Brain microvascular endothelial cell (primary cell): ENCODE results near the gene MCHR2.

Experiments used
- DNase-seq: peaks from one replicate; pipeline ENCODE4 v3.0.0-alpha.2; 2020
- H3K27ac ChIP-seq: fragments of 250-450 bp; sonication (Bioruptor Pico); 2 replicates; pipeline ENCODE4 v1.5.1; 2020; ENCODE audit warnings: mild to moderate bottlenecking, moderate library complexity
- H3K27me3 ChIP-seq: fragments of 250-450 bp; sonication (Bioruptor Pico); replicated peaks from 2 replicates; pipeline ENCODE4 v1.5.1; 2020; ENCODE audit warnings: mild to moderate bottlenecking
- H3K36me3 ChIP-seq: fragments of 250-450 bp; sonication (Bioruptor Pico); replicated peaks from 2 replicates; pipeline ENCODE4 v1.5.1; 2020; ENCODE audit warnings: mild to moderate bottlenecking
- H3K4me3 ChIP-seq: 2 replicates; pipeline ENCODE4 v1.5.1; 2011; ENCODE audit warnings: low read depth, mild to moderate bottlenecking, control low read depth, low read length, moderate library complexity
- CTCF ChIP-seq: IDR thresholded peaks from 2 replicates; pipeline ENCODE4 v1.5.1; 2011; ENCODE audit warnings: low read depth, mild to moderate bottlenecking, moderate library complexity, low read length, control low read depth, inconsistent platforms; ENCODE audit errors: missing control alignments
- in situ Hi-C: cut with HindIII; loops from 2 replicates; pipeline ENCODE4 v1.10.0; 2017; ENCODE audit warnings: low sequenced_read_pairs, low pct_ligation_motif_present

MCHR2 gene

GRCh38 chr6:99901596-99902384, 92.2 kb downstream of the MCHR2 start:
- in situ Hi-C loops, result no loop called here
- no peak for TF ChIP-seq CTCF
- Histone ChIP-seq H3K36me3 (no peaks in the 10 kb centered on the region), H3K27me3 (no peaks in the 10 kb centered on the region), H3K4me3 (no peak overlapping the region), H3K27ac (no peak overlapping the region)
- no peak for DNase-seq

GRCh38 chr6:99894815-99895214, 99.2 kb downstream of the MCHR2 start:
- TF ChIP-seq CTCF, result no peak
- H3K4me3 ChIP-seq, result no peak overlapping the region
- in situ Hi-C loops, result no loop called here
- H3K27ac ChIP-seq, result no peak overlapping the region
- DNase-seq, result no peak
- no peaks in the 10 kb centered on the region for H3K27me3 ChIP-seq
- H3K36me3 ChIP-seq, result no peaks in the 10 kb centered on the region

GRCh38 chr6:99887066-99887465, 107.0 kb downstream of the MCHR2 start:
- H3K27ac ChIP-seq, result no peak overlapping the region
- no peaks in the 10 kb centered on the region for H3K27me3 ChIP-seq
- TF ChIP-seq CTCF, result no peak
- no peak overlapping the region for H3K4me3 ChIP-seq
- H3K36me3 ChIP-seq, result no peaks in the 10 kb centered on the region
- in situ Hi-C loops, result no loop called here
- DNase-seq, result no peak

- DNase-seq, result no peak
- Histone ChIP-seq H3K36me3 (no peaks in the 10 kb centered on the region), H3K27ac (no peak overlapping the region), H3K4me3 (no peak overlapping the region), H3K27me3 (no peaks in the 10 kb centered on the region)
- in situ Hi-C loops, result no loop called here
- TF ChIP-seq CTCF, result no peak
These were observed 109.0 kb downstream of the MCHR2 start for GRCh38 chr6:99885051-99885450.

- H3K27me3 ChIP-seq, result no peaks in the 10 kb centered on the region
- DNase-seq, result no peak
These were observed 111.8 kb downstream of the MCHR2 start for GRCh38 chr6:99882128-99882702.

More at GRCh38 chr6:99882128-99882702, 111.8 kb downstream of the MCHR2 start:
- in situ Hi-C loops, result no loop called here
- no peak overlapping the region for H3K4me3 ChIP-seq
- no peaks in the 10 kb centered on the region for H3K36me3 ChIP-seq
- no peak for TF ChIP-seq CTCF
- no peak overlapping the region for H3K27ac ChIP-seq
